Measurements from ENCODE around the gene IGF1.

IGF1 gene

DNA sequence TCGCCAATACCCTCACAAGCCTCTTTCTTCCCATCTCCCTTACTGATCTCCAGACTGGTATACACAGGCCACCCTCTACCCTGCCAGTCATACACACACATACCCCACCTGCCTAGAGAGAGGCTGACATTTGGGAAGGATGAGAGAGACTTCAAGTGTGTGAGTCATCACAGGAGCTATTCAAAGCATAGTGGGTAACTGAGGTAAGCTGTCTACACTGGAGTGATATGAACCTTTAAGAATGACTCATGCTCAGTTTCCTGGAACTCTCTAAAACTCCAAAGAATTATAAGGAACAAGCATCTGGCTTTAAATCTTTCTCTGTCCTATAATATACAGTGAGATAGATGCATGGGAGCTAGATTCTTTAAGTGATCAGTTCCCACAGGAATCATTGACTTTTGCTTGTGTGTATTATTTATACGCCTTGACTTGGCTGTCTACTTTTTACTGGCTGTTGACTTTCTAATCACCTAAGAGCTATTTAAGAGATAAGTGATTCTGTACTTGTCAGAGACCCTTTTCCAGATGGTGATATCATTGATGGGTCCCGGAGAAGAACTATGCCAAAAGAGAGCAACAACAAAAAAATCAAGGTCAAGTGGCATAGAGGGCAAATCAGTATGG is 5.8 kb downstream of the IGF1 start:
- H3K36me3 ChIP-seq (ENCODE audit: insufficient read depth, low read length) = peaks cover 2% of the 10 kb centered on the region
- H3K4me3 ChIP-seq (ENCODE audit: low read depth in 1 of 2, low read length in 2 of 2) = no peak overlapping the region
- peaks cover 10% of the 10 kb centered on the region for H3K4me1 ChIP-seq (ENCODE audit: insufficient read depth, low read length)
- no peak overlapping the region for H3K27ac ChIP-seq (ENCODE audit: low read depth, low read length)
- H3K27me3 ChIP-seq (ENCODE audit: control insufficient read depth in 1 of 2, insufficient read depth in 2 of 2, low read length in 2 of 2) = no peaks in the 10 kb centered on the region
- H3K9me3 ChIP-seq (ENCODE audit: low read length) = no peaks in the 10 kb centered on the region
- H3K9ac ChIP-seq (ENCODE audit: low read length) = no peak overlapping the region

DNA sequence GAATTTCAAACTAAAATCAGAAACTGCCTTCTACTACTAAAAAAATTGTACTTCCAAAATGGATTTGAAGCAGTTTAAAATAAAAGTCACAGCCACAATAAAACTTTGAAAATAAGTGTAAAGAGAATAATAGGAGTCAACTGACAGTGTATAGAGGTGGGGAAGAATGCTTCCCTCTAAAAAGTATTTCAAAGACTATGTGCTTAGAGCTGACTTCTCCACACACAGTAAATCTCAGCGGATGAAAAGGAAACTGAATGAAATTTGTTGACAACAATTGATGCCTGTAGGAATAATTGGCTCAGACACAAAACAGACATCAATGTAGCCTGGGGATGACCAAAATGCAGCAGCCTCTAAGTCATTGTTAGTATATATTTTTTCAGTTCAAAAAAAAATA is 7.9 kb downstream of the IGF1 start:
- Histone ChIP-seq H3K36me3 (ENCODE audit: insufficient read depth, low read length) (peaks cover 4% of the 10 kb centered on the region), H3K27ac (ENCODE audit: low read depth, low read length) (no peak overlapping the region), H3K27me3 (ENCODE audit: control insufficient read depth in 1 of 2, insufficient read depth in 2 of 2, low read length in 2 of 2) (no peaks in the 10 kb centered on the region)

DNA sequence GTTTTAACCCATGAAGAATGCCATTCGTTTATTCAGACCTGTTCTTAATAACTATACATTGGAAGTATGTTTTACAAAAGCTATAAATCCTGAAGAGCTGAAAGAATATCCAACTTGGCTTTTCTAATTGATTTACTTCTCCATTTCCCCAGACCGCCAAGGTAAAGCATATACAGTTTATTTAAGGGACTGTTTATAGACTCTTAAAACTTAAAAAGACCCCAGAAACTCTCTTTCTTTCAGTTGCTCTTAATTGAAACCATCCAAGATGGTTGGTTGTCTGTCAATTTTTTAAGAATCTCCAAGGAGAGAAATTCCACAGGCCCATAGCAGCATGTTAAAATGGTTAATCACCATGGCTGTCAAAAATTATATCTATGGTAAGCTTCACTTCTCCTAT is 8.8 kb downstream of the IGF1 start:
- no peak overlapping the region for H3K27ac ChIP-seq (ENCODE audit: low read depth, low read length)
- H3K9ac ChIP-seq (ENCODE audit: low read length) = no peak overlapping the region
- H3K27me3 ChIP-seq (ENCODE audit: control insufficient read depth in 1 of 2, insufficient read depth in 2 of 2, low read length in 2 of 2) = no peaks in the 10 kb centered on the region
- no peak overlapping the region for H3K4me3 ChIP-seq (ENCODE audit: low read depth in 1 of 2, low read length in 2 of 2)
- H3K36me3 ChIP-seq (ENCODE audit: insufficient read depth, low read length) = peaks cover 4% of the 10 kb centered on the region
- H3K4me1 ChIP-seq (ENCODE audit: insufficient read depth, low read length) = peaks cover 5% of the 10 kb centered on the region
- no peaks in the 10 kb centered on the region for H3K9me3 ChIP-seq (ENCODE audit: low read length)

More for the DNA sequence above, 7.9 kb downstream of the IGF1 start:
- no peak overlapping the region for H3K9ac ChIP-seq (ENCODE audit: low read length)
- no peak overlapping the region for H3K4me3 ChIP-seq (ENCODE audit: low read depth in 1 of 2, low read length in 2 of 2)
- H3K9me3 ChIP-seq (ENCODE audit: low read length) = no peaks in the 10 kb centered on the region
- H3K4me1 ChIP-seq (ENCODE audit: insufficient read depth, low read length) = peaks cover 5% of the 10 kb centered on the region

DNA sequence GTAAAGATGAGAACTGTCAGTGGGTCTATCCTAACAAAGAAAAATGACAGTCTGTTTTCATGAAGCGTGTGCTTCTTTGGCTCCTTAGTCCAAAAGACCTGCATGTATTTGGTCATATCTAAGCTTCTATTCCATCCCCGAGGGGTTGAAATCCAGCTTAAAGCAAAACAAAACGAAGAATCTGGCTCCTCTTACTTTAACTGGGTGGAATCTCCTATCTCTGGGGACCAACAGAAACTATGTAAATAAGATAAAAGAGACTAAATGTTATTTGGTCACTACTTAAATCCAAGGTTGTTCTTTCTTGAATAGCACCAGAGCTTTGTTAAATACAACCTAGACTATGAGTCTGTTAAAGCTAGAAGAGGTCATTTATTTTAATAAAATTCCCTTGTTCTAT is 9.4 kb downstream of the IGF1 start:
- Histone ChIP-seq H3K4me3 (ENCODE audit: low read depth in 1 of 2, low read length in 2 of 2) (no peak overlapping the region), H3K9me3 (ENCODE audit: low read length) (no peaks in the 10 kb centered on the region), H3K9ac (ENCODE audit: low read length) (no peak overlapping the region), H3K27ac (ENCODE audit: low read depth, low read length) (no peak overlapping the region), H3K27me3 (ENCODE audit: control insufficient read depth in 1 of 2, insufficient read depth in 2 of 2, low read length in 2 of 2) (no peaks in the 10 kb centered on the region), H3K36me3 (ENCODE audit: insufficient read depth, low read length) (peaks cover 4% of the 10 kb centered on the region), H3K4me1 (ENCODE audit: insufficient read depth, low read length) (peaks cover 5% of the 10 kb centered on the region)

DNA sequence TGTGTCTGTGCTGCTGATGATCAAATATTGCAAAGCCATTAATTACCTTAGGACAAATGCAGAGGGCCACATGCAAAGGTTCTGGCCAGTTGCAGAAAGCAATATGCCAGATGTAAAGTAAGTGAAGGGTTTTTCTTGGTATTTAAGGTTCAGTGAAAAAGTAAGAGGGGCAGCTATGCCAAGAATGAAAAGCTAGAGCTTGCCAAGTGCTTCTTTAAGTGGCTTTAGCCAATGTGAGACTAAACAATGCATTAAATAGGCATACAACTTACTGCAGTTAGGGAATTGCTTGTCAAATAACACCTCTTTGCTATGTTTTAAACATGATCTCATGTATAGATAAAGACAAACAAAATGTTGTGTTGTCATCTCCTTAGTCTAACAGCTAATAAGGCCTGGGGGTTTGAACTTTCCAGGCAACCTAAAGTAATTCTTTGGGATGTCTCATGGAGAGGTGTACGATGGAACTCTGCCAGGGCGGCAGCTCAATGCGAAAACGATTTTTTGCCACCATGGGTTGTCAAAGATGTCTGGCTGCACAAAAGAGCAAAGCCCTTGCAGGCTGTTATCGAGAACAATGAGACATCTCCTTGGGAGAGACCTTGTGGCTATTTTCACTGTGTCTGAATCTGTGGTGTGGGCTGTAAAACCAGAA is 12.0 kb downstream of the IGF1 start:
- Histone ChIP-seq H3K9ac (ENCODE audit: low read length) (no peak overlapping the region), H3K36me3 (ENCODE audit: insufficient read depth, low read length) (peaks cover 4% of the 10 kb centered on the region), H3K9me3 (ENCODE audit: low read length) (no peaks in the 10 kb centered on the region), H3K4me3 (ENCODE audit: low read depth in 1 of 2, low read length in 2 of 2) (no peak overlapping the region), H3K27me3 (ENCODE audit: control insufficient read depth in 1 of 2, insufficient read depth in 2 of 2, low read length in 2 of 2) (no peaks in the 10 kb centered on the region), H3K4me1 (ENCODE audit: insufficient read depth, low read length) (no peaks in the 10 kb centered on the region), H3K27ac (ENCODE audit: low read depth, low read length) (no peak overlapping the region)

DNA sequence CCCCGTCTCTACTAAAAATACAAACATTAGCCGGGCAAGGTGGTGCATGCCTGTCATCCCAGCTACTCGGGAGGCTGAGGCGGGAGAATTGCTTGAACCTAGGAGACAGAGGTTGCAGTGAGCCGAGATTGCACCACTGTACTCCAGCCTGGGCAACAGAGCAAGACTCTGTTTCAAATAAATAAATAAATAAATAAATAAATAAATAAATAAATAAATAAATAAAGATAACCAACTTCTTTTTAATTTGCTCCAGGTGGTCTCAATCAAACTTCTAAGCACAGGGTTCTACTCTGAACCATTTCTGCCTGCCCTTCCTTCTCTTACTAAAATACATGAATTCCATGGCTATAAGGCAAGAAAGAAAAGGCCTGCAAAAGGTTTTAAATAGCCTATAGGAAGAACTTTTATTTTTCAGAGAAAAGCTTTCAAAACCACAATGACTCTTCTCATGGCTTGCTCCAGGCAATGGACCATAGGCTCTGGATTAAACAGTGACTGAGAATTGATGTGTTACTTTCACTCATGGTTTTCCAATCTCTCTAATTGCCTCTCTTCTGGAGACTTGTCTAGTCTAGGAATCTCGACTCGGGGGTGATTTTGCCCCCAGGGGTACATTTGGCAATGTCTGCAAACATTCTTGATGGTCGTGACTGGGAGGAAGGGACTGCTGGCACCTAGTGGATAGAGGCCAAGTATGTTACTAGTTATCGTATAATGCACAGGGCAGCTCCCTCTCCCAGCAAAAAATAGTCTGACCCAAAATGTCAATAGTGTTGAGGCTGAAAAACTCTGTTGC is 14.4 kb downstream of the IGF1 start:
- H3K9ac ChIP-seq (ENCODE audit: low read length) = no peak overlapping the region
- H3K9me3 ChIP-seq (ENCODE audit: low read length) = no peaks in the 10 kb centered on the region
- no peaks in the 10 kb centered on the region for H3K27me3 ChIP-seq (ENCODE audit: control insufficient read depth in 1 of 2, insufficient read depth in 2 of 2, low read length in 2 of 2)
- no peak overlapping the region for H3K4me3 ChIP-seq (ENCODE audit: low read depth in 1 of 2, low read length in 2 of 2)
- H3K4me1 ChIP-seq (ENCODE audit: insufficient read depth, low read length) = no peaks in the 10 kb centered on the region
- peaks cover 4% of the 10 kb centered on the region for H3K36me3 ChIP-seq (ENCODE audit: insufficient read depth, low read length)
- H3K27ac ChIP-seq (ENCODE audit: low read depth, low read length) = no peak overlapping the region

DNA sequence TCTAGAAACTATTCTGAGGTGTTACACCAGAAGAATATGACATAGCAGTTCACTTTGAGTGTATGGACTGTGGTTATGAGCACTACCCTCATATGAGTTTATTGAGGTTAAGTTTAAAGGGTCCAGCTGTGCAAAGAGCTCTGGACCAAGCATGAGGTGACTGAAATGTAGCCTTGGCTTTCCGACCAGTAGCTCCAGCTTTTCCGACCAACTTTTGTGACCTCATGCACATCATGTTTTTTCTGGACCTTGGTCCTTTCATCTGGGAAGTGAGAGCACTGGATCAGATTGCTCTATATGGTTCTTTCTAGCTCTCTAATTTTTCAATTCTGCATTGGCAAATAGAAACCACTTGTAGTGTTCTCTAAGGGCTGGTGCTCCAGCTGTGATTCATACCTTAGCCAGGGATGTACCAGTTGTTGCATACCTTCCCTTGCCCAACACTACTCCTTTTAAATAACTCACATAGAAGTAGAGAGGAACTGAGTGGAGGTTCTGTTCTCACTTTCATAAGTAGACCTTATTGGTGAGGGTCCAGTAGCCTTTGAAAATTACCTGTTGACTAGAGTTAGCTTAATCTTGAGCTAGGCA is 16.6 kb downstream of the IGF1 start:
- no peaks in the 10 kb centered on the region for H3K27me3 ChIP-seq (ENCODE audit: control insufficient read depth in 1 of 2, insufficient read depth in 2 of 2, low read length in 2 of 2)
- H3K4me3 ChIP-seq (ENCODE audit: low read depth in 1 of 2, low read length in 2 of 2) = no peak overlapping the region
- no peaks in the 10 kb centered on the region for H3K9me3 ChIP-seq (ENCODE audit: low read length)
- H3K4me1 ChIP-seq (ENCODE audit: insufficient read depth, low read length) = no peaks in the 10 kb centered on the region
- no peak overlapping the region for H3K27ac ChIP-seq (ENCODE audit: low read depth, low read length)
- H3K36me3 ChIP-seq (ENCODE audit: insufficient read depth, low read length) = no peaks in the 10 kb centered on the region
- H3K9ac ChIP-seq (ENCODE audit: low read length) = no peak overlapping the region

DNA sequence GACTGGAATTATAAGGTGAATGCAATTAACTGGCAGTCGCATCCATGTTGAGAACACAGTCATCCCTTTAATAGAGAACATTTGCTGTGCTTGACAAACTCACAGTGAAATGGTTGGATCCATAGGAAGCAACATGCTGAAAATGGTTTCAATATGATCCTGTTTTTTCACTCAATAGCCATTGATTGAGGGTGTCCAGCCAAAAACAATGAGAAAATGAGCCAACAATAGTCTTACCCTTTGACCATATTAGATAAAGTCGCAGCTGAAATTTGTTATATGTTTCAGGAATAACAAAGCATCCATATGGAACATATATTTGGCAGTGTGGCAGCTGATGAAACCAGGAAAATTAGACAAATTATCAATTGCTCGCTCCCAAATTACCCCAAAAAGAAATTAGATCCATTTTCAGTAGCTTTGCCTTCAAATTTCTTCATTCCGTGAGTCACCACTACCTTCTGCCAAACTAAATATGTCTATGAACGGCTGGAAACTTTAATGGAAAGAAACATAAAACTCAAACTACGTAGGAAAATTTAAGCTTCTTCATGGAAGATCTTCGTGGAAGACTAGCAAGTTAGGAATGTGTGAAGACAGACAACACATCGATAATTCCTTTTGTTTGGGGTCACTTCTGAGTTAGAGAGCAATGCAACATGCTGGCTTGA is 17.4 kb downstream of the IGF1 start:
- Histone ChIP-seq H3K27me3 (ENCODE audit: control insufficient read depth in 1 of 2, insufficient read depth in 2 of 2, low read length in 2 of 2) (no peaks in the 10 kb centered on the region), H3K9me3 (ENCODE audit: low read length) (no peaks in the 10 kb centered on the region), H3K36me3 (ENCODE audit: insufficient read depth, low read length) (no peaks in the 10 kb centered on the region), H3K27ac (ENCODE audit: low read depth, low read length) (no peak overlapping the region), H3K4me1 (ENCODE audit: insufficient read depth, low read length) (no peaks in the 10 kb centered on the region), H3K4me3 (ENCODE audit: low read depth in 1 of 2, low read length in 2 of 2) (no peak overlapping the region), H3K9ac (ENCODE audit: low read length) (no peak overlapping the region)

DNA sequence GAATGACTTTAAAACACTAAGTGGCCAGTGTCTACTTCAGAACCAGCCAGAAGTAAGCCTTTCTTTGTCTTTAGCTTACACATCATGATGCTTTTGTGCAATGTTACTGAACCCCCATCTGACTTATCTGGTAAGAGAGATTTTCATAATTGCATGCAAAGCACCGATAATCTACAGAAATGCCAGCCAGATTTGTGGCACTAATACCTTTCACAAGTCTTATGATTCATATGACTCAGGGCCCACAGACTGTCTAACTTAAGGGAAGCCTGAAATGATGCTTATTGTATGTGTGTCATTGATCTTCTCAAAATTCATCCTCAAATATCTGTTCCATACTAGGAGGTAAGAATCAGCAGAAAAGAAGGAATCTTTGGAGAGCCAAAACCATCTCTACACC is 18.0 kb downstream of the IGF1 start:
- H3K4me3 ChIP-seq (ENCODE audit: low read depth in 1 of 2, low read length in 2 of 2) = no peak overlapping the region
- no peaks in the 10 kb centered on the region for H3K9me3 ChIP-seq (ENCODE audit: low read length)
- H3K27me3 ChIP-seq (ENCODE audit: control insufficient read depth in 1 of 2, insufficient read depth in 2 of 2, low read length in 2 of 2) = no peaks in the 10 kb centered on the region
- H3K4me1 ChIP-seq (ENCODE audit: insufficient read depth, low read length) = no peaks in the 10 kb centered on the region
- H3K9ac ChIP-seq (ENCODE audit: low read length) = no peak overlapping the region
- no peaks in the 10 kb centered on the region for H3K36me3 ChIP-seq (ENCODE audit: insufficient read depth, low read length)
- H3K27ac ChIP-seq (ENCODE audit: low read depth, low read length) = no peak overlapping the region

DNA sequence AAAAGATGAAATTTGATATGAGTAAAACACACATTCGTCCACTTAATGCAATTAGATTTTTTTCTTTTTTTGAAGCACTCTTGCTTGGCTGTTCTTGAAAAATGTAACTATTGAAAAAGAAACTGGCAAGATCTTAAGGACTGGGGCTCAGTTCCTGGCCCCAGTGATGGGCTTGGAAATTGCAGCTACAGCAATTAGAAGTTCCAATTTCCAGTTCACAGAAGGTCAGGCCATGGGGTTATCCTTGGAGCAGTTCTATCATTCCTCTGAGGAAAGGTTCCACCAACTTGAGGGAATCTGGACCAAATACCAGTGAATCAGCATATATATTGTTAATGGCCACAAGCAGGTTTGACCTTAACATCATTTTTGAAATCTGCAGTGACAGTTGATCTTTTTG is 18.9 kb downstream of the IGF1 start:
- Histone ChIP-seq H3K4me1 (ENCODE audit: insufficient read depth, low read length) (no peaks in the 10 kb centered on the region), H3K27ac (ENCODE audit: low read depth, low read length) (no peak overlapping the region), H3K27me3 (ENCODE audit: control insufficient read depth in 1 of 2, insufficient read depth in 2 of 2, low read length in 2 of 2) (no peaks in the 10 kb centered on the region), H3K36me3 (ENCODE audit: insufficient read depth, low read length) (no peaks in the 10 kb centered on the region), H3K4me3 (ENCODE audit: low read depth in 1 of 2, low read length in 2 of 2) (no peak overlapping the region), H3K9me3 (ENCODE audit: low read length) (no peaks in the 10 kb centered on the region), H3K9ac (ENCODE audit: low read length) (no peak overlapping the region)

DNA sequence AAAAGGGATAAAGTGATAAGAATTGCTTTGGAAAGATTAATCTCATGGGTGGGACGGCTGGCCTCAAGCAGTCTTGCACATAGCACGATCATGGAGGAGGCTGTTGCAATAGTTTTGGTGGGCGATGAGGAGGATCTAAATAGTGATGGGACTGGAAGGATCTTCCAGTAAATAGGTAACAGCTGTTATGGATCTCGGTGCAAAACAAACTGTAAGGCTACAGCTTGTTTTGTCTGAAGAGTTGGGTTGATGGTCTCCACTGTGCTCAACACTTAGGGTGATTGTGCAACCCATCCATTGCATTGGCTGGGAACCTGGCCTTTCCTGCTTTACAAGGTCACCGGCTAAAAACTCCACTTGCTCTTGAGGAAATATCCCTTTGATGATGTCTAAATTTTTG is 21.0 kb downstream of the IGF1 start:
- Histone ChIP-seq H3K36me3 (ENCODE audit: insufficient read depth, low read length) (no peaks in the 10 kb centered on the region), H3K27ac (ENCODE audit: low read depth, low read length) (no peak overlapping the region), H3K4me3 (ENCODE audit: low read depth in 1 of 2, low read length in 2 of 2) (no peak overlapping the region), H3K9me3 (ENCODE audit: low read length) (no peaks in the 10 kb centered on the region), H3K4me1 (ENCODE audit: insufficient read depth, low read length) (no peaks in the 10 kb centered on the region), H3K27me3 (ENCODE audit: control insufficient read depth in 1 of 2, insufficient read depth in 2 of 2, low read length in 2 of 2) (no peaks in the 10 kb centered on the region), H3K9ac (ENCODE audit: low read length) (no peak overlapping the region)

Measured in muscle layer of colon (tissue), 2 donors.